ENCODE results near the gene PRAMEF18.
"Not testable (repeated sequence)": the region's sequence is repeated elsewhere in the genome, so short reads cannot be mapped to it uniquely, and the experiment has no call there.

- not testable (repeated sequence) for TF ChIP-seq POU2F2, POLR2A, TAF1 (IDR thresholded peaks at IDR 0.05; ENCODE audit: low read depth, low read length)
These were observed 20.0 kb upstream of the PRAMEF18 start for GRCh38 chr1:13245841-13246553.

All from GM12891 (cell line).